ENCODE measurements around the gene GDA. TPM values are rescaled to one million over a fixed set of nuclear protein-coding genes. Genes with fewer than 3 reads are reported as not detected.

Gene GDA
- total and polyA plus RNA-seq, 9 of the 15 experiments (the other 6 are each of a cell fraction or from before 2014, with no cell fraction given), result 4.5 to 18.0 (median 12.7) TPM

DNA sequence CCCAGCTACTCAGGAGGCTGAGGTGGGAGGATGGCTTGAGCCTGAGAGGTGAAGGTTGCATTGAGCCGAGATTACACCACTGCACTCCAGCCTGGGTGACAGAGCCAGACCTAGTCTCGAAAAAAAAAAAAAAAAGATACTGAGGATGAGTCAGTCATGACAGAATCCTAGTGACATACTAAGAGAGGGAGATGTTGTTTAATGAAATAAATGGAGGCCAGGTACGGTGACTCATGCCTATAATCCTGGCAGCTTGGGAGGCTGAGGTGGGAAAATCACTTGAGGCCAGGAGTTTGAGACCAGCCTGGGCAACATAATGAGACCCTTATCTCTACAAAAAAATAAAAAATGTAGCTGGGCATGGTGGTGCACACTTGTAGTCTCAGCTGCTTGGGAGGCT, 108.6 kb downstream of the GDA start:
- POLR2A ChIA-PET, result interaction anchor here (0.6 kb wide), 1 partner anchor 427 kb away, joined by 3 read pairs; no protein-coding TSS in a partner anchor
- ATAC-seq, result no peak
- in situ Hi-C loops (cut with MboI) (loop anchor here (25.0 kb wide), 2 partner anchors 446 to 1346 kb away; no protein-coding TSS in a partner anchor), intact Hi-C loops (cut with micrococcal nuclease) (no loop called here)
- H3K79me2 ChIP-seq (ENCODE audit: control insufficient read depth, insufficient read depth, low read length), result no peaks in the 10 kb centered on the region
- H4K20me1 ChIP-seq (replicated peaks; ENCODE audit: control insufficient read depth, insufficient read depth, low read length), result no peaks in the 10 kb centered on the region
- H3K27ac ChIP-seq (ENCODE audit: extremely low read depth, low read depth, low read length), result no peak overlapping the region
- BruUV-seq (replicated peaks), result no TSS peak
- no peak for TF ChIP-seq ZNF76 (CRISPR knock-in tag; IDR thresholded peaks at IDR 0.05; ENCODE audit: borderline replicate concordance)
- TF ChIP-seq TCF7L2 (IDR thresholded peaks at IDR 0.05; ENCODE audit: low read depth, low read length), result no peak
- TF ChIP-seq SMAD4 (CRISPR knock-in tag; conservative IDR thresholded peaks at IDR 0.05), result no peak
- TF ChIP-seq ZNF121 (CRISPR knock-in tag; conservative IDR thresholded peaks at IDR 0.05), result no peak
- 0 out of 2 replicates have a peak, but pooled peaks have one; percentile 27 for TF ChIP-seq ZNF384 (IDR thresholded peaks at IDR 0.05; ENCODE audit: low read depth, low read length)
- TF ChIP-seq ZNF584 (CRISPR knock-in tag; IDR thresholded peaks at IDR 0.05; ENCODE audit: low read depth), result no peak
- no peak for TF ChIP-seq YY1 (IDR thresholded peaks at IDR 0.05; ENCODE audit: borderline replicate concordance in 1 of 3, control insufficient read depth in 1 of 3, extremely low read depth in 1 of 3, insufficient read depth in 3 of 3, insufficient read length in 1 of 3, insufficient replicate concordance in 2 of 3, low read depth in 1 of 3, low read length in 2 of 3)
- no peak for TF ChIP-seq NFYB (IDR thresholded peaks at IDR 0.05; ENCODE audit: extremely low read depth, insufficient read length)
- no peak for TF ChIP-seq SMARCC2 (IDR thresholded peaks at IDR 0.05; ENCODE audit: low read depth)
- no peak for TF ChIP-seq LCOR (CRISPR knock-in tag; IDR thresholded peaks at IDR 0.05)
- no peak for TF ChIP-seq DACH1 (IDR thresholded peaks at IDR 0.05; ENCODE audit: partially characterized antibody)
- TF ChIP-seq, protein P1, sequence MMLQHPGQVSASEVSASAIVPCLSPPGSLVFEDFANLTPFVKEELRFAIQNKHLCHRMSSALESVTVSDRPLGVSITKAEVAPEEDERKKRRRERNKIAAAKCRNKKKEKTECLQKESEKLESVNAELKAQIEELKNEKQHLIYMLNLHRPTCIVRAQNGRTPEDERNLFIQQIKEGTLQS (IDR thresholded peaks at IDR 0.05), result peak; percentile 46
- TF ChIP-seq, protein P1 (CRISPR knock-in tag; conservative IDR thresholded peaks at IDR 0.05), result no peak
- TF ChIP-seq GABPA (tag; conservative IDR thresholded peaks at IDR 0.05; ENCODE audit: low read depth), result no peak
- WGBS (ENCODE audit: insufficient coverage, low coverage, missing lambda C conversion rate), result 22% methylated on average over 1 of the region's 3 CpGs
- no peaks in the 10 kb centered on the region; a peak in 3 of 5 replicates for H3K27me3 ChIP-seq (ENCODE audit: control insufficient read depth in 2 of 2, insufficient read depth in 2 of 2, low read length in 2 of 2)
- H3K9me3 ChIP-seq (replicated peaks; ENCODE audit: control insufficient read depth, insufficient read depth, low read depth, low read length), result no peaks in the 10 kb centered on the region
- FAIRE-seq, result no peak
- DNase-seq (ENCODE audit: extremely low read depth in 1 of 4, low spot score in 3 of 4), result no peak
- no peak overlapping the region for H3K4me3 ChIP-seq
- H3K4me1 ChIP-seq (replicated peaks in 1 of 2; ENCODE audit: control insufficient read depth in 2 of 2, insufficient read depth in 2 of 2, low read length in 2 of 2), result no peaks in the 10 kb centered on the region
- H3K4me2 ChIP-seq (ENCODE audit: insufficient read depth, low read length), result no peak overlapping the region
- peaks cover 5% of the 10 kb centered on the region; the same call in 1 of the 3 replicates for H3K36me3 ChIP-seq (ENCODE audit: control insufficient read depth, insufficient read depth, low read length)
- H3K9me1 ChIP-seq (ENCODE audit: control insufficient read depth, insufficient read depth, low read length), result no peaks in the 10 kb centered on the region
- no peak overlapping the region for H2AFZ ChIP-seq (ENCODE audit: low read depth, low read length)
- H3K9ac ChIP-seq (ENCODE audit: insufficient read depth in 1 of 2, low read depth in 2 of 2, low read length in 2 of 2), result no peak overlapping the region
- CTCF ChIA-PET (ENCODE audit: low intra/inter-chr PET ratio), result no interaction called here
